GM21786 (cell line): ENCODE data around the gene SPINK7.
A peak's percentile ranks its signal among the peaks of the same experiment; 100 is the strongest.
"Not testable (repeated sequence)": the region's sequence is repeated elsewhere in the genome, so short reads cannot be mapped to it uniquely, and the experiment has no call there.

Experiments used
- ATAC-seq: cut with Tn5 transposase; IDR thresholded peaks from one replicate; pipeline ENCODE4 v1.9.1; 2021; ENCODE audit not compliant: unreplicated experiment

Gene SPINK7

GRCh38 chr5:148312153-148312552, at the start of gene SPINK7:
SPINK7 (plus strand) TSS chr5:148312423; CDS start chr5:148312484, 61 bp downstream.
- ATAC-seq, result no peak

- no peak for ATAC-seq
Measured at GRCh38 chr5:148267962-148268361, 44.3 kb upstream of the SPINK7 start.

DNA sequence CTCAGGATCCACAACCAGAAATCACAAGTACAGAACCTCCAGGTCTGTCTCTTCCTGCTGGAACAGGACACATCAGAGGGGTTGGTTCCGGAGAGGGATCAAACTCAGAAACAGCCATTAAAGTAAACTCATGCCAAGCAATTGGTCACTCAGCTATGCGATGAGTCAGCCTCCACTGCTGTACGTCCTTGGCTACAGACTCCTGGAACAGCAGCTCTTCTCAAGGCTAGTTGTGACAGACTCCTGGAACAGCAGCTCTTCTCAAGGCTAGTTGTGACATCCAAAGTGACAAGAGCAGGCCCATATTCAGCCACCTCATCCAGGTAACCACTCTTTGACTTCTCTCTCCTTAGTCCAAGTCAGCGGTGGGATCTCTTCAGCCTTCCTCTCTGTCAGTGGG, 43.7 kb upstream of the SPINK7 start, which contains the start of gene SPINK13:
TSS of gene SPINK13 (plus strand) at position 229 of the 400 bp plus-strand sequence. CDS start 1,279 bp downstream, outside the sequence.
- ATAC-seq, result no peak

GRCh38 chr5:148275129-148275528, 37.1 kb upstream of the SPINK7 start:
- ATAC-seq, result not testable (repeated sequence)

GRCh38 chr5:148280893-148281292, 31.3 kb upstream of the SPINK7 start:
- ATAC-seq, result not testable (repeated sequence)

DNA sequence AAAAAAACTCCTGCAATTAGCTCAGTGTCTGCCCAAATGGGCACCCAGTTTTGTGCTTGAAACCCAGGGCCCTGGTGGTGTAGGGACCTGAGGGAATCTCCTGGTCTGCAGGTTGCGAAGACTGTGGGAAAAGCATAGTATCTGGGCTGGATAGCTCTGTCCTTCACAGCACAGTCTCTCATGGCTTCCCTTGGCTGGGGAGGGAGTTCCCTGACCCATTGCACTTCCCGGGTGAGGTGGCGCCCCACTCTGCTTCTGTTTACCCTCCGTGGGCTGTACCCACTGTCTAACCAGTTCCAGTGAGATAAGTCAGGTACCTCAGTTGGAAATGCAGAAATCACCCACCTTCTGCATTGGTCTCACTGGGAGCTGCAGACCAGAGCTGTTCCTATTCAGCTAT, 30.9 kb upstream of the SPINK7 start:
- not testable (repeated sequence) for ATAC-seq

DNA sequence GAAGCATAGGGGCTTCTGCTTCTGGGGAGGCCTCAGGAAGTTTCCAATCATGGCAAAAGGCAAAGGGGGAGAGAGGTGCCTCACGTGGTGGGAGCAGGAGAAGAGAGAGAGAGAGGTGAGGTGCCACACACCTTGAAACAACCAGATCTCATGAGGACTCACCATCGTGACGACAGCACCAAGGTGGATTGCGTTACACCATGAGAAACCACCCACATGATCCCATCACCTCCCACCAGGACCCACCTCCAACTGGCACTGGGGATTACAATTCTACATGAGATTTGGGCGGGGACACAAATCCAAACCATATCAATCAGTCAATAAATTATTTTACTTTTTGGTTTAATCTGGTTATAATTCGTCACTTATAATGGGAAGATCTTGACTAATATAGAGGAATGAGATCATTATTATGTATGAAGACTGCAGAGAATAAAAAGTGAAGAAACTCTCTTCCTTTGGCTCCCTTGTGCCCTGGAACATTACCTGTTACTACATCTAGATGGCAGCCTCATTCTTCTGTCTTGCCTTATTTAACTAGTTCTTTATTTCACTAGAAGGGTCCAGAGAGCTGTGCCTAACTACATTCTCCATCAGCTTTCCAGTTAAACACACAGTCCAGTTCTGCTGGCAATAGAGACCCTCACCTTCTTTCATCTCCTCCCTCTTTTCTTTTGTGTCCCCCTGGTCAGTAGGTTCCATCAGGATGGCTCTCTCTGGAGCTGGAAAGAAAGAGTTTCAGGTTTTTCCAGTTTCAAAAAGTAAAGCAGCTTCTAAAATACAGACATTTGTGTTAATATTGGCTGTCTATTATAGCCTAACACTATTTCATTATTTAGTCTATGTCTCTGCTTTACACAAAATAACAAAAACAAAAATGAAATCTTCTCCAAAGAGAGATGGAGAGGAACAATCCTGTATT, 21.7 kb upstream of the SPINK7 start:
- ATAC-seq, result no peak

GRCh38 chr5:148297731-148298130, 14.5 kb upstream of the SPINK7 start:
- no peak for ATAC-seq

DNA sequence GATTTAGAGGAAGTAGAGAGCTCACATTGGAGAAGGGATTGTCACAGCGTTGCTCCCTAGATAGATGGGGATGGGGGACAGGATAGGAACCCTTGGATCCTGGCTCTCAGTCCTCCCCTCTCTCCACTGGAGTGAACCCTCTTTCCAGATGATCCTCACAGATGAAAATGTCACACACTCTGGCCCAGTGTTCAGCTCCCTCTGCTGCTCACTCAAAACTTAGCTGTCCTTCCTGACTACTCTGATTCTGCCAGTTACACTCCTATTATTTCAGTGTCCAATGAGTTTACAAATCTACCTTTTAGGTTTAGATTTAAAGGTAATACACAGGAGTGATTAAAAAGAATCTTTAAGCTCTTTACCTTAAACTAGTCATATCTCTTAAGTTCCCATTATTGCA, 5.8 kb upstream of the SPINK7 start:
- ATAC-seq, result no peak

GRCh38 chr5:148309019-148309418, 3.2 kb upstream of the SPINK7 start:
- ATAC-seq, result no peak

DNA sequence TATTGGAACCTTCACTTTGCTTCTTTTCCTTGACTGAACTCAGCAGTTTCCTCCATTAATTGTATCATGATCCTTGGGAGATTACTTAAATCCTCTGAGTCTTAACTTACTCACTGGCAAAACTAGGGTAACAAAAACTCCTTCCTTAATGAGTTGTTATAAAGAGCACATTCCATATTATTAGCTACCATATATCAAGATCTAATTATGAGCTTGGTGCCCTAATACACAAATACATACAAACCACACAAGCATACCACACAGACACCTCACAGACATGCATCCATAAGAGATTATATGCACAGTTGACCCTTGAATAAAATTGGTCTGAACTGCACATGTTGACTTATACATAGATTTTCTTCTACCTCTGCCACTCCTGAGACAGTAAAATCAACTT, 2.5 kb upstream of the SPINK7 start:
- ATAC-seq, result no peak

GRCh38 chr5:148311484-148311883, 739 bp upstream of the SPINK7 start:
- ATAC-seq, result no peak

GRCh38 chr5:148314187-148314586, 2.0 kb downstream of the SPINK7 start:
- no peak for ATAC-seq

GRCh38 chr5:148314731-148315130, 2.5 kb downstream of the SPINK7 start:
- ATAC-seq, result no peak

GRCh38 chr5:148320011-148320963, 8.1 kb downstream of the SPINK7 start:
- ATAC-seq, result not testable (repeated sequence)

- ATAC-seq, result no peak
Measured at GRCh38 chr5:148333262-148333849, 21.1 kb downstream of the SPINK7 start.

DNA sequence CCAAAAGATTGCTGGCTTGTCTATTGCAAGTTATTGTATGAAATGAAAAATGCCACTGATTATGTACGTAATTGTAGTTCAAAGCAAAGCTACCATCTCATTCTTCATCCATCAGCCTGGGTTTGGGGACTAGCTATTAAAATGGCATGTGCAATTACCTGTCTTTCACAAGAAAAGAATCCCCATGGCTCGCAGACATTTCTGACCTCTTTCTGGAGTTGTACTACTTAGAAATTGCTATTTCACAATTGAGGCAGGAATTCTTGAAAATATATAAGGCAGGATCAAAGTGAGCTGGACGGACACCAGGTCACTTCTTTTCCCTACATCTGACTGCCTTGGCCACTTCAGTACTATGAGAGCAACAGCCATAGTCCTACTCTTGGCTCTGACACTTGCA, 23.0 kb downstream of the SPINK7 start, which contains the start of gene SPINK9:
TSS of gene SPINK9 (plus strand) at position 301 of the 400 bp plus-strand sequence. CDS start at position 356, 55 bp downstream.
- ATAC-seq, result no peak

DNA sequence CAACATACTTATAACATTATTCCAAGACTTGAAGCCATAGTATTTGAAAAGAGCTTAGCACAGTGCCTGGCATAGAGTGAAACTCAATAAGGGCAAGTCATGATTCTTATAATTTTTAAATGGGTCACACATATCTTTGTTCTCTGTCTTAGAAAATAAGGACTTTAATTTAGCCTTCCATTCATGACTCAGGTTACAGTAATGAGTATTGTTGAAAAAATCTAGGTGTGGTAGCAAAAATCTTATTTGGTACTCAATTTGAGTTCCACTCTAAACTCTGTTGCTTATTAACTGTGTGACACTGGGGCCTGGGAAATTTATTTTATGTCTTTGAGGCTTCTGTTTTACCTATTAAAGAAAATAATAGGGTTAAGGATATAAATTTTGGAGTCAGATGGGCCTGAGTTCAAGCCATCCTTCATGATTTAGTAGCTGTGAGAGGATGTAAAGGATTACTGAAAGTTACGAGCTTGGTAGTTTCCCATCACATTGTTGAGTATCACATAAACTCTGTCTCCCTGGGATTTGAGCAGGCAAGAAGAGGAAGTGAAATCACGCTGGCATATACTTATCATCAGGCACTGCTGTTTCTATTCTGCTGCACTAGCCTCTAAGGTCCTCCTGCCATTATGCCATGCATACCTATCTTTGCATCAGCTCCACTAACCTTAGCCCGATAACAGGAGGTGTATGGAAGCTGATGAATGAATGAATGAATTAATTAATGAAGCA, 24.6 kb downstream of the SPINK7 start:
- peak; percentile 96 for ATAC-seq

- ATAC-seq, result no peak
Measured at GRCh38 chr5:148342371-148343045, 30.3 kb downstream of the SPINK7 start.

DNA sequence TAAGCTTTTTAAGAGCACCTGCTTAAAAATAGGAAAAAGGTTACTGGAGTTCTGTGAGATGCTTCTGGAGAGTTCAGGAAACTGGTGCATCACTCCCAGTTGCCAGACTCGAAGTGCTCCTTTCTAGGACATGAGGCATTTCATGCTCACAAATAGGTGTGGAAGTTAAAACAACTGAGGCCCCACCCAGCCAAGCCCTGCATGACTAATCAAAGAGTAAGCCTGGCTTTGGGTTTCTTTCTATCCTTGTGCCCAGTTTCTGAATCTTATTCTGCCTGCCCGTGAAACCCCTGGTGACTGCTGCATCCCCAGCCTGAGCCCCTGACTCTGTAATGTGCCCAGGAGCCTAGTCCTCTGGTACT, 30.8 kb downstream of the SPINK7 start:
- ATAC-seq, result no peak
